ENCODE results near the gene CAMSAP1.

Gene CAMSAP1

GRCh38 chr9:135827866-135828580 is 79.3 kb downstream of the CAMSAP1 start:
- no peak for DNase-seq

- no peak for DNase-seq
Measured at GRCh38 chr9:135827301-135827700, 80.0 kb downstream of the CAMSAP1 start.

- no peak for DNase-seq
Measured at GRCh38 chr9:135826188-135826545, 81.2 kb downstream of the CAMSAP1 start.

- DNase-seq: no peak
Measured at GRCh38 chr9:135825435-135826187, 81.7 kb downstream of the CAMSAP1 start.

GRCh38 chr9:135823036-135823435 is 84.3 kb downstream of the CAMSAP1 start:
- no peak for DNase-seq

- no peak for DNase-seq
Measured at GRCh38 chr9:135822374-135822755, 85.0 kb downstream of the CAMSAP1 start.

GRCh38 chr9:135821733-135822373 is 85.5 kb downstream of the CAMSAP1 start:
- DNase-seq: no peak

- DNase-seq: no peak
Measured at GRCh38 chr9:135821116-135821515, 86.2 kb downstream of the CAMSAP1 start.

GRCh38 chr9:135820661-135821060 is 86.7 kb downstream of the CAMSAP1 start:
- DNase-seq: no peak

- DNase-seq: no peak
Measured at GRCh38 chr9:135819905-135820304, 87.4 kb downstream of the CAMSAP1 start.

GRCh38 chr9:135818718-135819475 is 88.4 kb downstream of the CAMSAP1 start:
- DNase-seq: no peak

GRCh38 chr9:135817951-135818717 is 89.2 kb downstream of the CAMSAP1 start:
- DNase-seq: no peak

- no peak for DNase-seq
Measured at GRCh38 chr9:135816651-135816970, 90.7 kb downstream of the CAMSAP1 start.

- DNase-seq: no peak
Measured at GRCh38 chr9:135815830-135816650, 91.3 kb downstream of the CAMSAP1 start.

- DNase-seq: no peak
Measured at GRCh38 chr9:135815413-135815812, 91.9 kb downstream of the CAMSAP1 start.

GRCh38 chr9:135814421-135815095 is 92.8 kb downstream of the CAMSAP1 start:
- no peak for DNase-seq

- no peak for DNase-seq
Measured at GRCh38 chr9:135813671-135814290, 93.6 kb downstream of the CAMSAP1 start.

GRCh38 chr9:135812961-135813360 is 94.4 kb downstream of the CAMSAP1 start:
- no peak for DNase-seq

GRCh38 chr9:135811801-135812200 is 95.5 kb downstream of the CAMSAP1 start:
- DNase-seq: no peak

GRCh38 chr9:135810806-135811575 is 96.4 kb downstream of the CAMSAP1 start:
- DNase-seq: no peak

All from NK-92 treated with Interleukin-12 subunit alpha and Interleukin-12 subunit beta, amount 100 ng/mL, for 24 hours (cell line).